GM21825 (cell line): ENCODE results near the gene RBM14.
"Not testable (repeated sequence)": the region's sequence is repeated elsewhere in the genome, so short reads cannot be mapped to it uniquely, and the experiment has no call there.

Source experiments
- ATAC-seq: cut with Tn5 transposase; IDR thresholded peaks from one replicate; pipeline ENCODE4 v1.9.1; 2021; ENCODE audit warnings: mild to moderate bottlenecking, moderate library complexity; ENCODE audit not compliant: unreplicated experiment

Gene RBM14

GRCh38 chr11:66598993-66599392, 17.4 kb upstream of the RBM14 start:
- ATAC-seq = no peak

GRCh38 chr11:66600219-66600618, 16.2 kb upstream of the RBM14 start:
- ATAC-seq = no peak

- no peak for ATAC-seq
These were observed 15.7 kb upstream of the RBM14 start for GRCh38 chr11:66600631-66601233.

GRCh38 chr11:66603072-66603471, 13.4 kb upstream of the RBM14 start:
- ATAC-seq = no peak

- no peak for ATAC-seq
These were observed 12.3 kb upstream of the RBM14 start for GRCh38 chr11:66604155-66604554.

- ATAC-seq = not testable (repeated sequence)
These were observed 9.8 kb upstream of the RBM14 start for GRCh38 chr11:66606608-66607007.

- no peak for ATAC-seq
These were observed 9.2 kb upstream of the RBM14 start for GRCh38 chr11:66607126-66607834.

- ATAC-seq = no peak
These were observed 6.5 kb upstream of the RBM14 start for GRCh38 chr11:66609721-66610617.

- no peak for ATAC-seq
These were observed 4.0 kb upstream of the RBM14 start for GRCh38 chr11:66612458-66612857.

GRCh38 chr11:66614073-66614472, 2.4 kb upstream of the RBM14 start:
- no peak for ATAC-seq

GRCh38 chr11:66617155-66617834, 865 bp downstream of the RBM14 start:
- ATAC-seq = no peak

- no peak for ATAC-seq
These were observed 2.7 kb downstream of the RBM14 start for GRCh38 chr11:66619080-66619554.

- ATAC-seq = no peak
These were observed 8.0 kb downstream of the RBM14 start for GRCh38 chr11:66624450-66624849.

- no peak for ATAC-seq
These were observed 8.8 kb downstream of the RBM14 start for GRCh38 chr11:66625041-66625751.

GRCh38 chr11:66625752-66626149, 9.3 kb downstream of the RBM14 start:
- no peak for ATAC-seq

- no peak for ATAC-seq
These were observed 10.0 kb downstream of the RBM14 start for GRCh38 chr11:66626382-66626781.

GRCh38 chr11:66626926-66627325, 10.5 kb downstream of the RBM14 start:
- no peak for ATAC-seq

GRCh38 chr11:66628061-66628603, 11.7 kb downstream of the RBM14 start:
- no peak for ATAC-seq

- no peak for ATAC-seq
These were observed 12.9 kb downstream of the RBM14 start for GRCh38 chr11:66629356-66629755.

GRCh38 chr11:66631883-66632282, 15.5 kb downstream of the RBM14 start:
- ATAC-seq = no peak
